Mucosa of descending colon (tissue), 3 donors: ENCODE measurements around the gene DDIT4. TPM values are rescaled to one million over a fixed set of nuclear protein-coding genes. Genes with fewer than 3 reads are reported as not detected.

ENCODE experiments used
- ATAC-seq: fragments of 200-7000 bp; cut with Tn5 transposase; one replicate; pipeline ENCODE4 v1.9.1; 2020; ENCODE audit warnings: mild to moderate bottlenecking, moderate library complexity
- DNase-seq, 3 donors: peaks; one replicate each; pipeline ENCODE4 v3.0.0-alpha.2; 2020
- H3K36me3 ChIP-seq: fragments of 200-600 bp; one replicate; pipeline ENCODE4 v1.8.0; 2021; ENCODE audit warnings: low read depth, mild to moderate bottlenecking
- H3K4me1 ChIP-seq: fragments of 200-600 bp; one replicate; pipeline ENCODE4 v1.8.0; 2021; ENCODE audit warnings: low read depth, mild to moderate bottlenecking
- H3K4me3 ChIP-seq: fragments of 200-600 bp; one replicate; pipeline ENCODE4 v1.8.0; 2021; ENCODE audit warnings: mild to moderate bottlenecking
- H3K9me3 ChIP-seq: fragments of 200-600 bp; one replicate; pipeline ENCODE4 v1.8.0; 2021; ENCODE audit warnings: mild to moderate bottlenecking
- intact Hi-C, 2 donors: fragments of 100-400 bp; cut with DNase I in 1 of 2; cut with micrococcal nuclease in 1 of 2; formaldehyde crosslinking; loops; one replicate each; pipeline versions ENCODE4 v1.11.0 to v1.11.1; 2022; cut with DNase I, micrococcal nuclease
- total RNA-seq, 3 donors: library from RNA; stranded (reverse); fragmentation: NEBNext Ultra II Directional in 2 of 3; extraction: Animal tissue kit (Norgen Biotek cat#: 25700) in 2 of 3; gene quantifications; one replicate each; pipeline versions ENCODE4 v1.2.1 to v1.2.4, GENCODE V29; 2021 to 2023
- TF ChIP-seq, protein P1 (sequence below): fragments of 200-600 bp; IDR thresholded peaks from one replicate; pipeline ENCODE4 v1.8.0; 2022; ENCODE audit warnings: antibody characterized with exemption, mild to moderate bottlenecking
- donor health status: DM: no; HTN: no; CAD: no; lungs with moderate emphysema.
- donor health status: DM: no; HTN: no; CAD: no.
- donor health status: DM: no; HTN: yes; CAD: no.

Gene DDIT4
- total RNA-seq, 3 donors from 2014 or later = 32.9 to 142 (median 49.6) TPM

DNA sequence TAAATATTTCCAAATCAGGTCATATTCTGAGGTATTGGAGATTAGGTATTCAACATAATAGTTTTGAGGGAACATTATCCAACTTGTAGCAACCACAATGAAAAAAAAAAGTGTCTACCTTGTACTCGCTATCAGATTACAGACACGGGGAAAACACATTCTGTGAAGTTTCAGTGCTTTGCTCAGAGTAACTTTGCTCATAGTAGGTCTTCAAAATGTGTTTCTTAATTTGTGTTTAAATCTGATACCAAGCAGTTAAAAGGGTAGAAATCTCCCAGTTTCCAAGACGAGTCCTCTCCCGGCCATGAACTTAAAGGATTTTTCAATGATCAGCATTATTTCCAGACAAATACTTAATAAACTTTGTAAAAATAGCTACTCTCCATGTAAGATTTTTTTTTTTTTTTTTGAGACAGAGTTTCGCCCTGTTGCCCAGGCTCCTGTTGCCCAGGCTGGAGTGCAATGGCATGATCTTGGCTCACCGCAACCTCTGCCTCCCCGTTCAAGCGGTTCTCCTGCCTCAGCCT, 39.2 kb downstream of the DDIT4 start:
- intact Hi-C loops = no loop called here
- H3K9me3 ChIP-seq = no peaks in the 10 kb centered on the region
- H3K4me3 ChIP-seq = no peak overlapping the region
- no peak for DNase-seq
- TF ChIP-seq, protein P1, sequence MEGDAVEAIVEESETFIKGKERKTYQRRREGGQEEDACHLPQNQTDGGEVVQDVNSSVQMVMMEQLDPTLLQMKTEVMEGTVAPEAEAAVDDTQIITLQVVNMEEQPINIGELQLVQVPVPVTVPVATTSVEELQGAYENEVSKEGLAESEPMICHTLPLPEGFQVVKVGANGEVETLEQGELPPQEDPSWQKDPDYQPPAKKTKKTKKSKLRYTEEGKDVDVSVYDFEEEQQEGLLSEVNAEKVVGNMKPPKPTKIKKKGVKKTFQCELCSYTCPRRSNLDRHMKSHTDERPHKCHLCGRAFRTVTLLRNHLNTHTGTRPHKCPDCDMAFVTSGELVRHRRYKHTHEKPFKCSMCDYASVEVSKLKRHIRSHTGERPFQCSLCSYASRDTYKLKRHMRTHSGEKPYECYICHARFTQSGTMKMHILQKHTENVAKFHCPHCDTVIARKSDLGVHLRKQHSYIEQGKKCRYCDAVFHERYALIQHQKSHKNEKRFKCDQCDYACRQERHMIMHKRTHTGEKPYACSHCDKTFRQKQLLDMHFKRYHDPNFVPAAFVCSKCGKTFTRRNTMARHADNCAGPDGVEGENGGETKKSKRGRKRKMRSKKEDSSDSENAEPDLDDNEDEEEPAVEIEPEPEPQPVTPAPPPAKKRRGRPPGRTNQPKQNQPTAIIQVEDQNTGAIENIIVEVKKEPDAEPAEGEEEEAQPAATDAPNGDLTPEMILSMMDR = no peak
- peaks cover 54% of the 10 kb centered on the region for H3K4me1 ChIP-seq
- H3K36me3 ChIP-seq = no peaks in the 10 kb centered on the region
- ATAC-seq = no peak

DNA sequence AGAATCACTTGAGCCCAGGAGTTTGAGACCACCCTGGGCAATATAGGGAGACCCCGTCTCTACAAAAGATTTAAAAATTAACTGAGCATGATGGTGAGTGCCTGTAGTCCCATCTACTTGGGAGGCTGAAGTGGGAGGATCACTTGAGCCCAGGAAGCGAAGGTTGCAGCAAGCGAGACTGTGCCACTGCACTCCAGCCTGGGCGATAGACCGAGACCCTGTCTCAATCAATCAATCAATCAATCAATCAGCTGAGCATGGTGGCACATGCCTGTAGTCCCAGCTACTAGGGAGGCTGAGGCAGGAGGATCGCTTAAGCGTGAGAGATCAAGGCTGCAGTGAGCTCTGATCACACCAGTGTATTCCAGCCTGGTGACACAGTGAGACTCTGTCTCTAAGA, 40.5 kb downstream of the DDIT4 start:
- no peaks in the 10 kb centered on the region for H3K36me3 ChIP-seq
- no peaks in the 10 kb centered on the region for H3K9me3 ChIP-seq
- peaks cover 47% of the 10 kb centered on the region for H3K4me1 ChIP-seq
- TF ChIP-seq, protein P1 = no peak
- no peak overlapping the region for H3K4me3 ChIP-seq
- intact Hi-C loops = no loop called here
- no peak for DNase-seq
- no peak for ATAC-seq

DNA sequence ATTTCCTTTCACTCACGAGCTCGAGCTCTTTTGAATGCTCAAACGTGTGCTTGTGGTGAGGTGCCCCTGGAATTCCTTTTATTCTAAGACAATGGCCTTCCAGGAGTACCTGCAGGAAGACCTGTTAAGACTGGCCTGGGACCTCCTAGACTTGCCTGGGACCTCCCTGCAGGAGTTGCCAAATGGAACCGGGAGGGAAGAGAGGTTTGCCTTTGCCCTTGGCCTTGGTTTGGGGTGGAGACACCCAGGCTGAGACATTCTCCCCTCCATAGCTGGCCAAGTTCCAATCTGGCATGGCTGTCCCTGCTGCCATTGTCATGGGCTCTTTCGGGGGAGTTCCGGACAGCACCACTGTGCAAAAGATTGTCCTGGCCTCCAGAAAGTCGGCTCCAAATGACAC, 41.3 kb downstream of the DDIT4 start:
- peaks cover 43% of the 10 kb centered on the region for H3K4me1 ChIP-seq

DNA sequence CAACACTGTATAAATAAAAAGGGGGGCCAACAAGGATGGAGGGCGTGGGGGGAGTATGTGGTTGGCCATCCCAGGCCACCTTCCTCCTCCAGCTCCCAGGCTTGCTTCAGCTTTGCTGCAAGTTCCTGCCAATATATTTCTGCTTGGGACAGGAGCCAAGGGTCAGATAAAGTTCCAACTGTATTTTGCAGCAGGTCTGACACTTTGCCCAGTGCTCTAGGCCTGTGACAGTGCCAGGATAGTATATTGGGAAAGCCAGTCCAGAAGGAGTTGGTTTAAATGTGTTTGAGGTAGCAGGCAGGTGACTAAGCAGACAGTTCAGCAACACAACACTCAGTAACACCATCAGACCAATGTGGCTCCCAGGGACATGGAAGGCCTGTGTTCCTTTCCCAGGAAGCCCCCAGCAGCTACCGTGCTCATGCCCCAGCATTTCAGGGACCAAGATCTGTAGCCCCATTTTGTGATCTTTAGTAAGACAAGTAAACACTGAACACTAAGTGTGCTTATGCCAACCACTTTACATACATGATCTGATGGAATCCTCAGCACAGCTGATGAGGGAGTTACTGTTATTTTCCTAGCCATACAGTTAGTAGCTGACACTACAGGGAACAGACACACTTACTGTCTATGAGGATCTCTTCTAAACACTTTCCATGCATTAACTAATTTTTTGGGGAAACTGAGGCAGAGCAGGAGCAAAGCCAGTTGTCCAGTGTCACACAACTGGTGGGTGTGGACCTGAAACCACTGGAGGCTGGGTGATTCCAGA, 42.1 kb downstream of the DDIT4 start:
- TF ChIP-seq, protein P1 = no peak
- H3K9me3 ChIP-seq = no peaks in the 10 kb centered on the region
- intact Hi-C loops = no loop called here
- peak in 2 of 3 donors; percentile 42 to 79 for DNase-seq
- H3K4me1 ChIP-seq = peaks cover 43% of the 10 kb centered on the region
- no peak overlapping the region for H3K4me3 ChIP-seq
- no peaks in the 10 kb centered on the region for H3K36me3 ChIP-seq
- peak; percentile 61 for ATAC-seq

More for the DNA sequence above, 41.3 kb downstream of the DDIT4 start:
- ATAC-seq (no peak), DNase-seq (peak in 2 of 3 donors; percentile 34 to 37)
- H3K36me3 ChIP-seq = no peaks in the 10 kb centered on the region
- no peak overlapping the region for H3K4me3 ChIP-seq
- no peaks in the 10 kb centered on the region for H3K9me3 ChIP-seq
- intact Hi-C loops = no loop called here
- TF ChIP-seq, protein P1 = no peak

DNA sequence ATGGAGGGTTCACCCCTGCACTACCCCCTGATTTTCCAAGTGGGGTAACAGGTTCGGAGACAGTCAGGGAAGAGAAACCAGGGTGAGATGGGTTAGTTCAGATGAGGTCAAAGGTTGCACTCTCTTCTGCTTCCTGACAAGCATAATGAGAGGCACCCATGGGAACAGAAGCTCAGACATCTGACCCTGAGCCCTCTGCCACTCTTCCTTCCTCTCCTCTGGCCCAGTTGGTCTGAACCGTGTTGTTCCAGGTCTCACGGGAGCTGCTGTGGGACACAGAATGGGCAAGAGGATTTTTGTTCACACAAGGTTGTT, 42.6 kb downstream of the DDIT4 start:
- Histone ChIP-seq H3K9me3 (no peaks in the 10 kb centered on the region), H3K4me1 (peaks cover 48% of the 10 kb centered on the region), H3K4me3 (no peak overlapping the region), H3K36me3 (no peaks in the 10 kb centered on the region)
- ATAC-seq (no peak), DNase-seq (no peak)
- intact Hi-C loops = no loop called here
- TF ChIP-seq, protein P1 = no peak
